OCI-LY3 (cell line): Measurements from ENCODE around the gene RNF121.

Experiments
- EZH2phosphoT487 ChIP-seq: fragments of 200-600 bp; shearing (Covaris generic); IDR thresholded peaks from 2 replicates; pipeline ENCODE4 v1.6.1; 2018; ENCODE audit warnings: antibody characterized with exemption, mixed run types, low read depth
- TF ChIP-seq, protein P1 (sequence below): fragments of 200-600, 300-600 bp; sonication (generic); IDR thresholded peaks from 2 replicates; pipeline ENCODE4 v1.5.1; 2014; ENCODE audit warnings: antibody characterized with exemption, low read length, low read depth

DNA sequence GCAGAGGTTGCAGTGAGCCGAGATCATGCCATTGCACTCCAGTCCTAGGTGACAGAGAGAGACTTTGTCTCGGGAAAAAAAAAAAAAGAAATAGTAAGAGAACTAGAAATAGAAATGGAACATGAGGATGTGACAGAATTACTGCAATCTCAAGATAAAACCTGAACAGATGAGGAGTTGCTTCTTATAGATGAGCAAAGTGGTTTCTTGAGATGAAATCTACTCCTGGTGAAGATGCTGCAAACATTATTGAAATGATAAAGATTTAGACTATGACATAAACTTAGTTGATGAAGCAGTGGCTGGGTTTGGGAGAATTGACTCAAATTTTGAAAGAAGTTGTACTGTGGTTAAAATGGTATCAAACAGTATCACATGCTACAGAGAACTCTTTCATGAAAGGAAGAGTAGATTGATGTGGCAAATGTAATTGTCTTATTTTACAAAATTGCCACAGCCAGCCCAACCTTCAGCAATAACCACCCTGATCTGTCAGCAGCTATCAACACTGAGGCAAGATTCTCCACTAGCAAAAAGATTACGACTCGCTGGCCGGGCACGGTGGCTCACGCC, 14.1 kb upstream of the RNF121 start:
- TF ChIP-seq, protein P1, sequence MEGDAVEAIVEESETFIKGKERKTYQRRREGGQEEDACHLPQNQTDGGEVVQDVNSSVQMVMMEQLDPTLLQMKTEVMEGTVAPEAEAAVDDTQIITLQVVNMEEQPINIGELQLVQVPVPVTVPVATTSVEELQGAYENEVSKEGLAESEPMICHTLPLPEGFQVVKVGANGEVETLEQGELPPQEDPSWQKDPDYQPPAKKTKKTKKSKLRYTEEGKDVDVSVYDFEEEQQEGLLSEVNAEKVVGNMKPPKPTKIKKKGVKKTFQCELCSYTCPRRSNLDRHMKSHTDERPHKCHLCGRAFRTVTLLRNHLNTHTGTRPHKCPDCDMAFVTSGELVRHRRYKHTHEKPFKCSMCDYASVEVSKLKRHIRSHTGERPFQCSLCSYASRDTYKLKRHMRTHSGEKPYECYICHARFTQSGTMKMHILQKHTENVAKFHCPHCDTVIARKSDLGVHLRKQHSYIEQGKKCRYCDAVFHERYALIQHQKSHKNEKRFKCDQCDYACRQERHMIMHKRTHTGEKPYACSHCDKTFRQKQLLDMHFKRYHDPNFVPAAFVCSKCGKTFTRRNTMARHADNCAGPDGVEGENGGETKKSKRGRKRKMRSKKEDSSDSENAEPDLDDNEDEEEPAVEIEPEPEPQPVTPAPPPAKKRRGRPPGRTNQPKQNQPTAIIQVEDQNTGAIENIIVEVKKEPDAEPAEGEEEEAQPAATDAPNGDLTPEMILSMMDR = no peak
- TF ChIP-seq EZH2phosphoT487 = no peak
